ENCODE results near the gene METTL17.

The METTL17 gene

GRCh38 chr14:21016413-21017190 lies 26.8 kb downstream of the METTL17 start:
- TF ChIP-seq, protein P1, sequence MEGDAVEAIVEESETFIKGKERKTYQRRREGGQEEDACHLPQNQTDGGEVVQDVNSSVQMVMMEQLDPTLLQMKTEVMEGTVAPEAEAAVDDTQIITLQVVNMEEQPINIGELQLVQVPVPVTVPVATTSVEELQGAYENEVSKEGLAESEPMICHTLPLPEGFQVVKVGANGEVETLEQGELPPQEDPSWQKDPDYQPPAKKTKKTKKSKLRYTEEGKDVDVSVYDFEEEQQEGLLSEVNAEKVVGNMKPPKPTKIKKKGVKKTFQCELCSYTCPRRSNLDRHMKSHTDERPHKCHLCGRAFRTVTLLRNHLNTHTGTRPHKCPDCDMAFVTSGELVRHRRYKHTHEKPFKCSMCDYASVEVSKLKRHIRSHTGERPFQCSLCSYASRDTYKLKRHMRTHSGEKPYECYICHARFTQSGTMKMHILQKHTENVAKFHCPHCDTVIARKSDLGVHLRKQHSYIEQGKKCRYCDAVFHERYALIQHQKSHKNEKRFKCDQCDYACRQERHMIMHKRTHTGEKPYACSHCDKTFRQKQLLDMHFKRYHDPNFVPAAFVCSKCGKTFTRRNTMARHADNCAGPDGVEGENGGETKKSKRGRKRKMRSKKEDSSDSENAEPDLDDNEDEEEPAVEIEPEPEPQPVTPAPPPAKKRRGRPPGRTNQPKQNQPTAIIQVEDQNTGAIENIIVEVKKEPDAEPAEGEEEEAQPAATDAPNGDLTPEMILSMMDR (IDR thresholded peaks at IDR 0.05; ENCODE audit: low read depth, low read length), result no peak
- no peaks in the 10 kb centered on the region for H3K36me3 ChIP-seq
- H3K27me3 ChIP-seq, result no peaks in the 10 kb centered on the region
- H3K4me3 ChIP-seq (ENCODE audit: low read depth, low read length), result no peak overlapping the region
- H3K4me1 ChIP-seq, result peaks cover 4% of the 10 kb centered on the region; the same call in 1 of the 2 replicates
- no peak for DNase-seq
- H3K9me3 ChIP-seq, result no peaks in the 10 kb centered on the region

- no peak overlapping the region for H3K4me3 ChIP-seq (ENCODE audit: low read depth, low read length)
- H3K4me1 ChIP-seq, result peaks cover 4% of the 10 kb centered on the region; the same call in 1 of the 2 replicates
- H3K27me3 ChIP-seq, result no peaks in the 10 kb centered on the region
- H3K36me3 ChIP-seq, result no peaks in the 10 kb centered on the region
- TF ChIP-seq, protein P1 (IDR thresholded peaks at IDR 0.05; ENCODE audit: low read depth, low read length), result no peak
- H3K9me3 ChIP-seq, result no peaks in the 10 kb centered on the region
- no peak for DNase-seq
Observed at GRCh38 chr14:21017528-21018245, 27.9 kb downstream of the METTL17 start.

GRCh38 chr14:21018286-21018685 lies 28.5 kb downstream of the METTL17 start:
- H3K9me3 ChIP-seq, result no peaks in the 10 kb centered on the region
- peaks cover 4% of the 10 kb centered on the region; the same call in 1 of the 2 replicates for H3K4me1 ChIP-seq
- H3K4me3 ChIP-seq (ENCODE audit: low read depth, low read length), result no peak overlapping the region
- DNase-seq, result no peak
- H3K27me3 ChIP-seq, result no peaks in the 10 kb centered on the region
- no peaks in the 10 kb centered on the region for H3K36me3 ChIP-seq
- TF ChIP-seq, protein P1 (IDR thresholded peaks at IDR 0.05; ENCODE audit: low read depth, low read length), result no peak

DNA sequence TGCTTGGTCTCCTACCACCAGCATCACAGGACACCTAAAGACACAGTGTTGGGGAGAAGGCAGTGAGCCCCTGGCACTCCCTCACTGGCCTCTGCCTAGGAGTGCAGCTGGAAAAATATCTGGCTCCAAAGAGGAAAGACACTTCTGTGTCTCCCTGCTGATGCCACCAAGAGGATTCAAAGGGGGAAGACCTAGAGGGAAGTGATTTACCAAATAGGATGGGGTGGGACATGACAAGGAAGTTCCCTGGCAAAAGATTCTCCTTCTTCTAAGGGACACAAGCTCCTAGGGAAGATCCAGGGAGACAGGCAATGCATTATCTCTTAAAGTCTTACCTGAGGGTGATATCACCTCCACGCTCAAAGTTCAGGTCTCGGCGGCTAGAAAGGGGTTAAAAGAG lies 29.0 kb downstream of the METTL17 start:
- Histone ChIP-seq H3K36me3 (no peaks in the 10 kb centered on the region), H3K4me3 (ENCODE audit: low read depth, low read length) (no peak overlapping the region), H3K9me3 (no peaks in the 10 kb centered on the region), H3K27me3 (no peaks in the 10 kb centered on the region), H3K4me1 (peaks cover 4% of the 10 kb centered on the region; the same call in 1 of the 2 replicates)
- DNase-seq, result no peak
- TF ChIP-seq, protein P1 (IDR thresholded peaks at IDR 0.05; ENCODE audit: low read depth, low read length), result no peak

DNA sequence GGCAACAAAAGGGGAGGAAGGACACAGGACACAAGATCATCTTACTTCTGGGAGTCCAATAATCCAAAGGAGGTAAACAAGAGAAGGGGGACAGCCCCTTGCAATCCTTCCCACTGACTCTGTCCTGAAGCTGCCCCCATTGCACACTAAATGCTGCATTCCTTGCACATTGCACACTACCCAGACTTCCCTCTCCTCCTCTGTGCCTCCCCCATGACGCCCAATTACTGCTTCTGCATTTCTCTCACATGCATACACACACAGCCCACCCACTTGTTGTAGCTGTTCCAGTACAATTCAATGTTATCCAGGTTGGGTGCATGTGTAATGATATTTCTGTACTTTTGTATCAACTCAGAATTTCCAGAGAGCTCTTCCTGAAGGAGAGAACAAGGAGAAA lies 29.6 kb downstream of the METTL17 start:
- no peak overlapping the region for H3K4me3 ChIP-seq (ENCODE audit: low read depth, low read length)
- DNase-seq, result no peak
- TF ChIP-seq, protein P1 (IDR thresholded peaks at IDR 0.05; ENCODE audit: low read depth, low read length), result no peak
- peaks cover 4% of the 10 kb centered on the region; the same call in 1 of the 2 replicates for H3K4me1 ChIP-seq
- H3K9me3 ChIP-seq, result no peaks in the 10 kb centered on the region
- no peaks in the 10 kb centered on the region for H3K27me3 ChIP-seq
- no peaks in the 10 kb centered on the region for H3K36me3 ChIP-seq
